Neural crest cell (in vitro differentiated cells): Measurements from ENCODE around the gene PLXNA1. TPM values are rescaled to one million over a fixed set of nuclear protein-coding genes. Genes with fewer than 3 reads are reported as not detected.

Source experiments
- DNase-seq: peaks from one replicate; pipeline ENCODE4 v3.0.0; 2021; ENCODE audit warnings: low read depth, mixed read lengths, low spot score
- H3K27ac Mint-ChIP-seq: one replicate; pipeline ENCODE4 v1.8.0; 2021; ENCODE audit warnings: mild to moderate bottlenecking, mixed read lengths; ENCODE audit not compliant: unreplicated experiment
- H3K27me3 Mint-ChIP-seq: 2 replicates; pipeline ENCODE4 v1.8.0; 2021; ENCODE audit warnings: low read depth, mild to moderate bottlenecking, mixed read lengths
- H3K36me3 Mint-ChIP-seq: 2 replicates; pipeline ENCODE4 v1.8.0; 2021; ENCODE audit warnings: low read depth, mild to moderate bottlenecking, mixed read lengths
- H3K4me1 Mint-ChIP-seq: 2 replicates; pipeline ENCODE4 v1.8.0; 2021; ENCODE audit warnings: mixed read lengths
- H3K4me3 Mint-ChIP-seq: one replicate; pipeline ENCODE4 v1.8.0; 2021; ENCODE audit warnings: mild to moderate bottlenecking, mixed read lengths
- H3K9me3 Mint-ChIP-seq: 2 replicates; pipeline ENCODE4 v1.8.0; 2021; ENCODE audit warnings: mixed read lengths
- CTCF ChIP-seq: fragments of 200-600 bp; sonication (generic); conservative IDR thresholded peaks from 2 replicates; pipeline ENCODE4 v1.5.0; 2021; ENCODE audit warnings: antibody characterized with exemption, mild to moderate bottlenecking
- total RNA-seq: library from RNA; stranded (reverse); gene quantifications from 2 replicates; pipeline ENCODE4 v1.2.1, GENCODE V29; 2021

Gene PLXNA1
- total RNA-seq, 1 donor from 2014 or later, result 94.0 TPM

GRCh38 chr3:126970921-126971320 lies 12.0 kb upstream of the PLXNA1 start:
- no peak for DNase-seq
- H3K4me1 Mint-ChIP-seq, result peaks cover 27% of the 10 kb centered on the region
- TF ChIP-seq CTCF, result no peak
- H3K9me3 Mint-ChIP-seq, result peaks cover 11% of the 10 kb centered on the region
- H3K27me3 Mint-ChIP-seq, result no peaks in the 10 kb centered on the region
- peak overlapping the region; percentile 36 for H3K27ac Mint-ChIP-seq
- peaks cover 11% of the 10 kb centered on the region for H3K36me3 Mint-ChIP-seq
- H3K4me3 Mint-ChIP-seq, result no peak overlapping the region

- Mint-ChIP-seq H3K4me3 (peak overlapping the region; percentile 61), H3K36me3 (peaks cover 11% of the 10 kb centered on the region), H3K27me3 (no peaks in the 10 kb centered on the region), H3K27ac (no peak overlapping the region), H3K9me3 (peaks cover 11% of the 10 kb centered on the region), H3K4me1 (peaks cover 27% of the 10 kb centered on the region)
- no peak for TF ChIP-seq CTCF
- peak; percentile 28 for DNase-seq
Measured at GRCh38 chr3:126971891-126972351, 11.0 kb upstream of the PLXNA1 start.

GRCh38 chr3:126972866-126973265 lies 10.0 kb upstream of the PLXNA1 start:
- H3K36me3 Mint-ChIP-seq, result peaks cover 11% of the 10 kb centered on the region
- no peak overlapping the region for H3K4me3 Mint-ChIP-seq
- TF ChIP-seq CTCF, result no peak
- peaks cover 11% of the 10 kb centered on the region for H3K9me3 Mint-ChIP-seq
- no peak overlapping the region for H3K27ac Mint-ChIP-seq
- DNase-seq, result no peak
- peaks cover 27% of the 10 kb centered on the region for H3K4me1 Mint-ChIP-seq
- peaks cover under 1% of the 10 kb centered on the region for H3K27me3 Mint-ChIP-seq

GRCh38 chr3:126973814-126974213 lies 9.1 kb upstream of the PLXNA1 start:
- Mint-ChIP-seq H3K4me1 (peaks cover 24% of the 10 kb centered on the region), H3K27me3 (peaks cover 5% of the 10 kb centered on the region), H3K27ac (no peak overlapping the region), H3K9me3 (peaks cover 11% of the 10 kb centered on the region), H3K36me3 (peaks cover 11% of the 10 kb centered on the region), H3K4me3 (no peak overlapping the region)
- DNase-seq, result no peak
- no peak for TF ChIP-seq CTCF

GRCh38 chr3:126974756-126975155 lies 8.2 kb upstream of the PLXNA1 start:
- no peak for DNase-seq
- TF ChIP-seq CTCF, result no peak
- Mint-ChIP-seq H3K9me3 (peaks cover 11% of the 10 kb centered on the region), H3K4me1 (peaks cover 16% of the 10 kb centered on the region), H3K27me3 (peaks cover 5% of the 10 kb centered on the region), H3K27ac (no peak overlapping the region), H3K4me3 (no peak overlapping the region), H3K36me3 (peaks cover 11% of the 10 kb centered on the region)
